NCI-H2196 (cell line): Measurements from ENCODE around the gene LLGL2.
A peak's percentile ranks its signal among the peaks of the same experiment; 100 is the strongest.

ENCODE experiments used
- DNase-seq: peaks from one replicate; lab custom pipeline; 2025; ENCODE audit not compliant: unreplicated experiment; lab: John Stamatoyannopoulos, UW

The LLGL2 gene

GRCh38 chr17:75549246-75550138, 24.0 kb downstream of the LLGL2 start:
- DNase-seq, result peak; percentile 84

GRCh38 chr17:75550139-75550465, 24.6 kb downstream of the LLGL2 start:
- no peak for DNase-seq

GRCh38 chr17:75551266-75551665, 25.8 kb downstream of the LLGL2 start:
- DNase-seq, result no peak

GRCh38 chr17:75552425-75553294, 27.2 kb downstream of the LLGL2 start:
- DNase-seq, result no peak

- DNase-seq, result no peak
Measured at GRCh38 chr17:75553295-75554110, 28.0 kb downstream of the LLGL2 start.

GRCh38 chr17:75555679-75556153, 30.2 kb downstream of the LLGL2 start:
- no peak for DNase-seq

GRCh38 chr17:75557075-75557851, 31.8 kb downstream of the LLGL2 start:
- DNase-seq, result peak; percentile 91

GRCh38 chr17:75557852-75558665, 32.6 kb downstream of the LLGL2 start:
- no peak for DNase-seq

GRCh38 chr17:75558666-75559530, 33.4 kb downstream of the LLGL2 start:
- DNase-seq, result no peak

- DNase-seq, result no peak
Measured at GRCh38 chr17:75559958-75560533, 34.5 kb downstream of the LLGL2 start.

GRCh38 chr17:75561927-75562603, 36.6 kb downstream of the LLGL2 start:
- DNase-seq, result no peak

GRCh38 chr17:75563063-75563758, 37.7 kb downstream of the LLGL2 start:
- DNase-seq, result no peak

- DNase-seq, result no peak
Measured at GRCh38 chr17:75564195-75564594, 38.7 kb downstream of the LLGL2 start.

- DNase-seq, result no peak
Measured at GRCh38 chr17:75565066-75565465, 39.6 kb downstream of the LLGL2 start.

- no peak for DNase-seq
Measured at GRCh38 chr17:75565618-75566017, 40.1 kb downstream of the LLGL2 start.

- DNase-seq, result no peak
Measured at GRCh38 chr17:75566416-75566815, 40.9 kb downstream of the LLGL2 start.

GRCh38 chr17:75566834-75567233, 41.3 kb downstream of the LLGL2 start:
- no peak for DNase-seq
